Caco-2 (cell line): ENCODE results near the gene CDH16. TPM values are rescaled to one million over a fixed set of nuclear protein-coding genes. Genes with fewer than 3 reads are reported as not detected.

Experiments
- BruUV-seq: library from RNA; stranded (reverse); fragments of 400-500 nt; replicated peaks from 2 replicates; lab custom pipeline; 2021; lab: Mats Ljungman, UMichigan
- CTCF ChIA-PET: fragments of 300-600 bp; sonication (Branson Sonifier 250); formaldehyde crosslinking; loops from one replicate; lab custom pipeline; 2022; ENCODE audit warnings: antibody characterized with exemption; lab: Charles Lee
- POLR2A ChIA-PET: fragments of 300-600 bp; sonication (Branson Sonifier 250); formaldehyde crosslinking; loops from one replicate; lab custom pipeline; 2022; ENCODE audit warnings: antibody characterized with exemption; lab: Charles Lee
- DNase-seq, 2 experiments: peaks; one replicate each; pipeline versions ENCODE4 v3.0.0 to v3.0.0-alpha.2; 2020 to 2022
- H3K27me3 ChIP-seq: replicated peaks from 2 replicates; pipeline ENCODE4 v1.6.0; 2011; ENCODE audit warnings: low read length; ENCODE audit not compliant: control insufficient read depth, insufficient read depth
- H3K36me3 ChIP-seq: 2 replicates; pipeline ENCODE4 v1.5.1; 2011; ENCODE audit warnings: low read length; ENCODE audit not compliant: control insufficient read depth, insufficient read depth
- H3K4me1 ChIP-seq: fragments of 250-450 bp; sonication (Bioruptor Pico); 2 replicates; pipeline ENCODE4 v1.5.1; 2020; ENCODE audit warnings: mild to moderate bottlenecking
- H3K4me3 ChIP-seq: 2 replicates; pipeline ENCODE4 v1.5.1; 2011; ENCODE audit warnings: low read depth, mild to moderate bottlenecking, control low read depth, low read length
- H3K9me3 ChIP-seq: fragments of 250-450 bp; sonication (Bioruptor Pico); 2 replicates; pipeline ENCODE4 v1.5.1; 2020; ENCODE audit warnings: mild to moderate bottlenecking, moderate library complexity
- H3K27ac Mint-ChIP-seq: one replicate; pipeline ENCODE4 v1.8.0; 2022; ENCODE audit warnings: mixed read lengths; ENCODE audit not compliant: unreplicated experiment
- H3K27me3 Mint-ChIP-seq: one replicate; pipeline ENCODE4 v1.8.0; 2022; ENCODE audit warnings: mixed read lengths; ENCODE audit not compliant: insufficient read depth, unreplicated experiment
- H3K36me3 Mint-ChIP-seq: one replicate; pipeline ENCODE4 v1.8.0; 2022; ENCODE audit warnings: mild to moderate bottlenecking, mixed read lengths; ENCODE audit not compliant: insufficient read depth, unreplicated experiment
- H3K4me1 Mint-ChIP-seq: one replicate; pipeline ENCODE4 v1.8.0; 2022; ENCODE audit warnings: low read depth, mixed read lengths; ENCODE audit not compliant: unreplicated experiment
- H3K4me3 Mint-ChIP-seq: one replicate; pipeline ENCODE4 v1.8.0; 2022; ENCODE audit warnings: mild to moderate bottlenecking, moderate library complexity, mixed read lengths; ENCODE audit not compliant: unreplicated experiment
- H3K9me3 Mint-ChIP-seq: one replicate; pipeline ENCODE4 v1.8.0; 2022; ENCODE audit warnings: mixed read lengths; ENCODE audit not compliant: unreplicated experiment
- CTCF ChIP-seq, 2 experiments: fragments of 200-600 bp in 1 of 2; IDR thresholded peaks; 1 replicate in 1 of 2; 2 replicates in 1 of 2; pipeline versions ENCODE4 v1.5.1 to v1.8.0; 2011 to 2022; ENCODE audit warnings: antibody characterized with exemption in 1 of 2, control low read depth in 1 of 2, inconsistent platforms in 1 of 2, low read depth in 1 of 2, low read length in 1 of 2, mild to moderate bottlenecking in 1 of 2, moderate library complexity in 1 of 2; ENCODE audit not compliant: insufficient read depth in 1 of 2, severe bottlenecking in 1 of 2, unreplicated experiment in 1 of 2
- intact Hi-C: fragments of 100-400 bp; cut with micrococcal nuclease; formaldehyde crosslinking; loops from one replicate; pipeline ENCODE4 v1.10.0; 2022; ENCODE audit not compliant: unreplicated experiment
- total RNA-seq: library from RNA; stranded (reverse); gene quantifications from 2 replicates; pipeline ENCODE4 v1.2.3, GENCODE V29; 2022

The CDH16 gene
- total RNA-seq, 1 experiment from 2014 or later, result 0.48 TPM

- peaks cover 46% of the 10 kb centered on the region for H3K36me3 Mint-ChIP-seq
- H3K4me1 ChIP-seq, result peaks cover 17% of the 10 kb centered on the region
- H3K27me3 ChIP-seq, result no peaks in the 10 kb centered on the region
- no peak for DNase-seq
- no peaks in the 10 kb centered on the region for H3K9me3 ChIP-seq
- no peaks in the 10 kb centered on the region; the same call in 1 of the 2 replicates for H3K36me3 ChIP-seq
- intact Hi-C loops, result no loop called here
- CTCF ChIA-PET, result interaction anchor here (0.8 to 1.3 kb wide), 3 partner anchors 16 to 60 kb away, joined by 3 to 4 read pairs (median 3); partner anchors contain the start of gene NAE1
- no TSS peak for BruUV-seq
- TF ChIP-seq CTCF (IDR thresholded peaks at IDR 0.05; ENCODE audit: insufficient read depth in 1 of 2, low read depth in 1 of 2, low read length in 1 of 2, severe bottlenecking in 1 of 2, unreplicated experiment in 1 of 2), result no peak
- H3K4me3 ChIP-seq, result no peak overlapping the region
- H3K27ac Mint-ChIP-seq, result no peak overlapping the region
- no peak overlapping the region for H3K4me3 Mint-ChIP-seq
- no peaks in the 10 kb centered on the region for H3K27me3 Mint-ChIP-seq
- peaks cover 15% of the 10 kb centered on the region for H3K4me1 Mint-ChIP-seq
- no peaks in the 10 kb centered on the region for H3K9me3 Mint-ChIP-seq
- POLR2A ChIA-PET, result no interaction called here
These were observed 27.9 kb downstream of the CDH16 start for GRCh38 chr16:66890799-66891198.

GRCh38 chr16:66889622-66890021, 29.1 kb downstream of the CDH16 start:
- Histone ChIP-seq H3K27me3 (no peaks in the 10 kb centered on the region), H3K9me3 (no peaks in the 10 kb centered on the region), H3K4me1 (peaks cover 20% of the 10 kb centered on the region), H3K36me3 (peaks cover 2% of the 10 kb centered on the region), H3K4me3 (no peak overlapping the region)
- peaks cover 54% of the 10 kb centered on the region for H3K36me3 Mint-ChIP-seq
- no TSS peak for BruUV-seq
- no peak for TF ChIP-seq CTCF (IDR thresholded peaks at IDR 0.05; ENCODE audit: insufficient read depth in 1 of 2, low read depth in 1 of 2, low read length in 1 of 2, severe bottlenecking in 1 of 2, unreplicated experiment in 1 of 2)
- POLR2A ChIA-PET, result no interaction called here
- DNase-seq, result no peak
- H3K27ac Mint-ChIP-seq, result no peak overlapping the region
- H3K4me1 Mint-ChIP-seq, result peaks cover 18% of the 10 kb centered on the region
- CTCF ChIA-PET, result interaction anchor here (1.3 kb wide), 1 partner anchor 18 kb away, joined by 4 read pairs; no protein-coding TSS in a partner anchor
- intact Hi-C loops, result no loop called here
- H3K9me3 Mint-ChIP-seq, result no peaks in the 10 kb centered on the region
- no peak overlapping the region for H3K4me3 Mint-ChIP-seq
- no peaks in the 10 kb centered on the region for H3K27me3 Mint-ChIP-seq

- no peak overlapping the region for H3K27ac Mint-ChIP-seq
- no peak for DNase-seq
- no peaks in the 10 kb centered on the region for H3K27me3 Mint-ChIP-seq
- H3K36me3 Mint-ChIP-seq, result peaks cover 61% of the 10 kb centered on the region
- no peak overlapping the region for H3K4me3 ChIP-seq
- peaks cover 18% of the 10 kb centered on the region for H3K4me1 Mint-ChIP-seq
- H3K4me3 Mint-ChIP-seq, result no peak overlapping the region
- H3K36me3 ChIP-seq, result peaks cover 5% of the 10 kb centered on the region
- peaks cover 20% of the 10 kb centered on the region for H3K4me1 ChIP-seq
- intact Hi-C loops, result no loop called here
- TF ChIP-seq CTCF (IDR thresholded peaks at IDR 0.05; ENCODE audit: insufficient read depth in 1 of 2, low read depth in 1 of 2, low read length in 1 of 2, severe bottlenecking in 1 of 2, unreplicated experiment in 1 of 2), result no peak
- H3K27me3 ChIP-seq, result no peaks in the 10 kb centered on the region
- BruUV-seq, result no TSS peak
- POLR2A ChIA-PET, result no interaction called here
- no peaks in the 10 kb centered on the region for H3K9me3 Mint-ChIP-seq
- no peaks in the 10 kb centered on the region for H3K9me3 ChIP-seq
- CTCF ChIA-PET, result interaction anchor here (0.6 kb wide), 1 partner anchor 21 kb away, joined by 3 read pairs; no protein-coding TSS in a partner anchor
These were observed 29.8 kb downstream of the CDH16 start for GRCh38 chr16:66888647-66889615.
